ENCODE measurements around the gene HOXC10. TPM values are rescaled to one million over a fixed set of nuclear protein-coding genes. Genes with fewer than 3 reads are reported as not detected.

HOXC10 gene
- total RNA-seq, 1 donor = 0.43 TPM

- no peak for DNase-seq (ENCODE audit: low read depth)
- TF ChIP-seq CTCF (IDR thresholded peaks at IDR 0.05; ENCODE audit: insufficient read depth, low read depth, low read length) = no peak
- H3K4me3 ChIP-seq (ENCODE audit: low read depth, low read length) = peak overlapping the region; percentile 83
Observed at GRCh38 chr12:54001283-54002187, 16.6 kb downstream of the HOXC10 start.

GRCh38 chr12:54002278-54002914 is 17.4 kb downstream of the HOXC10 start:
- no peak overlapping the region for H3K4me3 ChIP-seq (ENCODE audit: low read depth, low read length)
- DNase-seq (ENCODE audit: low read depth) = no peak
- no peak for TF ChIP-seq CTCF (IDR thresholded peaks at IDR 0.05; ENCODE audit: insufficient read depth, low read depth, low read length)

- H3K4me3 ChIP-seq (ENCODE audit: low read depth, low read length) = no peak overlapping the region
- no peak for DNase-seq (ENCODE audit: low read depth)
- no peak for TF ChIP-seq CTCF (IDR thresholded peaks at IDR 0.05; ENCODE audit: insufficient read depth, low read depth, low read length)
Observed at GRCh38 chr12:54002915-54003389, 18.0 kb downstream of the HOXC10 start.

GRCh38 chr12:54003625-54004024 is 18.7 kb downstream of the HOXC10 start:
- no peak for TF ChIP-seq CTCF (IDR thresholded peaks at IDR 0.05; ENCODE audit: insufficient read depth, low read depth, low read length)
- H3K4me3 ChIP-seq (ENCODE audit: low read depth, low read length) = no peak overlapping the region
- no peak for DNase-seq (ENCODE audit: low read depth)

- DNase-seq (ENCODE audit: low read depth) = no peak
- peak overlapping the region; percentile 37 for H3K4me3 ChIP-seq (ENCODE audit: low read depth, low read length)
- TF ChIP-seq CTCF (IDR thresholded peaks at IDR 0.05; ENCODE audit: insufficient read depth, low read depth, low read length) = peak; percentile 18
Observed at GRCh38 chr12:54004063-54004840, 19.3 kb downstream of the HOXC10 start.

- peak overlapping the region; percentile 37 for H3K4me3 ChIP-seq (ENCODE audit: low read depth, low read length)
- TF ChIP-seq CTCF (IDR thresholded peaks at IDR 0.05; ENCODE audit: insufficient read depth, low read depth, low read length) = no peak
- DNase-seq (ENCODE audit: low read depth) = peak; percentile 68
Observed at GRCh38 chr12:54004841-54005530, 20.0 kb downstream of the HOXC10 start.

All from fibroblast of villous mesenchyme (primary cell).